Tibial artery (tissue), 4 donors: ENCODE data around the gene TNFRSF6B.

Experiments
- DNase-seq, 2 donors: peaks; one replicate each; pipeline ENCODE4 v3.0.0-alpha.2; 2019
- H3K27ac ChIP-seq, 2 donors: fragments of 200-600 bp; sonication (generic) in 1 of 2; 1 replicate in 1 of 2; 2 replicates in 1 of 2; pipeline ENCODE4 v1.5.1; 2018 to 2019; ENCODE audit warnings: mild to moderate bottlenecking in 1 of 2
- H3K27me3 ChIP-seq, 2 donors: fragments of 200-600 bp; sonication (generic) in 1 of 2; one replicate each; pipeline versions ENCODE4 v1.5.1 to v1.6.0; 2016 to 2019
- H3K36me3 ChIP-seq, 3 donors: fragments of 200-600 bp; sonication (generic) in 2 of 3; one replicate each; pipeline ENCODE4 v1.5.1; 2016 to 2019; ENCODE audit warnings: mild to moderate bottlenecking in 2 of 3
- H3K4me1 ChIP-seq, 4 donors: fragments of 200-600 bp; sonication (generic) in 2 of 4; 1 replicate in 3 of 4; 2 replicates in 1 of 4; pipeline ENCODE4 v1.5.1; 2016 to 2019
- H3K4me3 ChIP-seq, 2 donors: fragments of 200-600 bp; sonication (generic) in 1 of 2; 1 replicate in 1 of 2; 2 replicates in 1 of 2; pipeline ENCODE4 v1.5.1; 2018 to 2019; ENCODE audit warnings: mild to moderate bottlenecking in 2 of 2
- H3K9me3 ChIP-seq, 3 donors: fragments of 200-600 bp; sonication (generic) in 1 of 3; one replicate each; pipeline ENCODE4 v1.5.1; 2016 to 2019
- intact Hi-C: fragments of 100-400 bp; cut with DNase I; formaldehyde crosslinking; loops from one replicate; pipeline ENCODE4 v1.15.0; 2023; ENCODE audit warnings: low total_unique reads
- TF ChIP-seq, protein P1 (sequence below), 2 experiments: fragments of 200-600 bp in 1 of 2; fragments of 450-650 bp in 1 of 2; IDR thresholded peaks; one replicate each; pipeline ENCODE4 v1.5.1; 2017 to 2019; ENCODE audit warnings: antibody characterized with exemption in 2 of 2, mild to moderate bottlenecking in 1 of 2, moderate library complexity in 1 of 2

TNFRSF6B gene

DNA sequence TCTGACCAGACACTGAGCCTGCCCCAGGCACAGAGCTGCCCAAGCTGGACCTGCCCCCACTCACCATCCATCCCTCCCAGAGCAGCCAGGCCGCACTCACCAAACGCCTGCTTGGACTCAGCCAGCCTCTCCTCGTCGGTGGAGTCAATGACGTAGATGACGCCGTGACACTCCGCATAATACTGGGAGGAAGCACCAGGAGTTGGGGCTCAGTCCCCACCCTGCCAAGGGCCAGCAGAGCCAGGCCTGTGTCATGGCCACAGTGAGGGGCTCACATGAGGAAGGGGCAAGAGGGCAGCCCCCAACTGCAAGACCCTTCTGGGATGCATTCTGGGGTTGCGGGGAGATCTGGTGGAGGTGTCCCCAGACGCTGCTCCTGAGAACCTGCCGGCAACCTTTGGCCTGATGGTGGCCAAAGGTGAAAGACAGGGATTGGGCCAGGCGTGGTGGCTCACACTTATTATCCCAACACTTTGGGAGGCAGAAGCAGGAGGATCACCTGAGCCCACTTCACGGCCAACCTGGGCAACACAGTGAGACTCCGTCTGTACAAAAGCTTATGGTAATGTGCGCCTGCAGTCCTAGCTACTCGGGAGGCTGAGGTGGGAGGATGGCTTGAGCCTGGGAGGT is 5.7 kb downstream of the TNFRSF6B start:
- peak in 1 of 2 donors; percentile 59 for DNase-seq
- H3K27ac ChIP-seq = no peak overlapping the region
- H3K36me3 ChIP-seq = peaks cover 11 to 60% (median 50%) of the 10 kb centered on the region in 3 donors
- H3K4me3 ChIP-seq = no peak overlapping the region
- no peaks in the 10 kb centered on the region for H3K27me3 ChIP-seq
- TF ChIP-seq, protein P1, sequence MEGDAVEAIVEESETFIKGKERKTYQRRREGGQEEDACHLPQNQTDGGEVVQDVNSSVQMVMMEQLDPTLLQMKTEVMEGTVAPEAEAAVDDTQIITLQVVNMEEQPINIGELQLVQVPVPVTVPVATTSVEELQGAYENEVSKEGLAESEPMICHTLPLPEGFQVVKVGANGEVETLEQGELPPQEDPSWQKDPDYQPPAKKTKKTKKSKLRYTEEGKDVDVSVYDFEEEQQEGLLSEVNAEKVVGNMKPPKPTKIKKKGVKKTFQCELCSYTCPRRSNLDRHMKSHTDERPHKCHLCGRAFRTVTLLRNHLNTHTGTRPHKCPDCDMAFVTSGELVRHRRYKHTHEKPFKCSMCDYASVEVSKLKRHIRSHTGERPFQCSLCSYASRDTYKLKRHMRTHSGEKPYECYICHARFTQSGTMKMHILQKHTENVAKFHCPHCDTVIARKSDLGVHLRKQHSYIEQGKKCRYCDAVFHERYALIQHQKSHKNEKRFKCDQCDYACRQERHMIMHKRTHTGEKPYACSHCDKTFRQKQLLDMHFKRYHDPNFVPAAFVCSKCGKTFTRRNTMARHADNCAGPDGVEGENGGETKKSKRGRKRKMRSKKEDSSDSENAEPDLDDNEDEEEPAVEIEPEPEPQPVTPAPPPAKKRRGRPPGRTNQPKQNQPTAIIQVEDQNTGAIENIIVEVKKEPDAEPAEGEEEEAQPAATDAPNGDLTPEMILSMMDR (IDR thresholded peaks at IDR 0.05) = no peak
- intact Hi-C loops = no loop called here
- peaks cover 0 to 43% (median 36%) of the 10 kb centered on the region in 4 donors for H3K4me1 ChIP-seq
- H3K9me3 ChIP-seq = no peaks in the 10 kb centered on the region

DNA sequence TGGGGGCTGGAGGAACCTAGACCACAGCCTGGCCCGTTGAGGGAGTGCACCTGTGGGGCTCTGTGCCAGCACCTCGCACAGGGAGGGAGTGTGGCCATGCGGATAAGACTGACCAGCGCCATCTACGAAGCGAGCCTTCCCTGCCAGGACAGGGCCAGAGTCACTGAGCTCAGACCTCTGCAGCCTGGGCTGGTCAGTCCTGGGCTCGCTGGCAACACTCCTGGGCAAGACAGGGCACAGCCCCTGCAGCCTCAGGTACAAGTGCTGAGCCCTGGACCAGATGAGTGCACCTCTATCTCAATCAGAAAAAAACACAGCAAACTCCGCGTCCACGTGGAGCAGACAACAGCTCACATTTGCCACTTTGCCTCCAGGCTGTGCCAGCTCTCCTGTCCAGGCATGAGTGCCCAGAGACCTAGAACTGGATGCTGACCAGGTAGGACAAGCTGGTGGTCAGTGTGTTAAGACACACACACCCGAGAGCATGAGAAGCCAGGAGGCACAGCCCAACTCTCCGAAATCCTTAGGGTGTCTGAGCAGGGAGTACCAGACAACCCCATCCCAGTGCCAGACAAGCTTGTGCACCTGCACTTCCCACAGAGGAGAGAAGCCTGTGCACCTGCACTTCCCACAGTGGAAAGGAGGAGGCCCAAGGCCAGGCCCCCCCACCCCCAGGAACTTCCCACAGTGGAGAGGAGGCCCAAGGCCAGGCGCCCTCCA is 6.5 kb downstream of the TNFRSF6B start:
- Histone ChIP-seq H3K9me3 (no peaks in the 10 kb centered on the region), H3K4me3 (no peak overlapping the region), H3K4me1 (peaks cover 0 to 36% (median 31%) of the 10 kb centered on the region in 4 donors), H3K36me3 (peaks cover 11 to 60% (median 44%) of the 10 kb centered on the region in 3 donors), H3K27me3 (no peaks in the 10 kb centered on the region), H3K27ac (no peak overlapping the region)
- intact Hi-C loops = no loop called here
- peak in 1 of 2 donors; percentile 56 for DNase-seq
- TF ChIP-seq, protein P1 (IDR thresholded peaks at IDR 0.05) = no peak

- no peak overlapping the region for H3K27ac ChIP-seq
- peaks cover 11 to 60% (median 44%) of the 10 kb centered on the region in 3 donors for H3K36me3 ChIP-seq
- H3K4me3 ChIP-seq = no peak overlapping the region
- TF ChIP-seq, protein P1 (IDR thresholded peaks at IDR 0.05) = no peak
- intact Hi-C loops = no loop called here
- no peaks in the 10 kb centered on the region for H3K27me3 ChIP-seq
- H3K4me1 ChIP-seq = peaks cover 0 to 34% (median 28%) of the 10 kb centered on the region in 4 donors
- no peaks in the 10 kb centered on the region for H3K9me3 ChIP-seq
- peak; percentile 20 to 61 for DNase-seq
These were observed 7.1 kb downstream of the TNFRSF6B start for GRCh38 chr20:63703471-63703975.

GRCh38 chr20:63703976-63704748 is 7.7 kb downstream of the TNFRSF6B start:
- TF ChIP-seq, protein P1 (IDR thresholded peaks at IDR 0.05) = no peak
- H3K27me3 ChIP-seq = no peaks in the 10 kb centered on the region
- no peak overlapping the region for H3K27ac ChIP-seq
- intact Hi-C loops = no loop called here
- H3K4me3 ChIP-seq = no peak overlapping the region
- H3K9me3 ChIP-seq = no peaks in the 10 kb centered on the region
- peak in 1 of 2 donors; percentile 57 for DNase-seq
- H3K36me3 ChIP-seq = peaks cover 11 to 65% (median 41%) of the 10 kb centered on the region in 3 donors
- H3K4me1 ChIP-seq = peaks cover 0 to 34% (median 28%) of the 10 kb centered on the region in 4 donors

DNA sequence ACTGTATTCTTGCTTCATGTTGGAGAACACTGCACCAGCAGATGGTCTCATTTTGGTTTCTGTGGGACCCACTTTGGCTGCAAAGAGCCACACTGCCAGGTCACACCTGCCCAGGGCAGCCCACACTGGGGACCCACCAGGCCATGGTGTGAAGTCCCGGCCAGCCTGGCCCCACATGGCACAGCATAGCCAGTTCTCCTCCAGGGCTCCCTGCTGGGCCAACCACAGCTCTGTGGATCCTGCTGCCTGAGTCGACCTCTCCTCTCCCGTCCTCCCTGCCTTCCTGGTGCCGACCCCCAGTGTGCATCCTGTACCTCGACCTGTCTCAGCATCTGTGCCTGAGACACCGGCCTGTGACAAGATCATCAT is 8.3 kb downstream of the TNFRSF6B start:
- no peaks in the 10 kb centered on the region for H3K9me3 ChIP-seq
- peaks cover 0 to 34% (median 28%) of the 10 kb centered on the region in 4 donors for H3K4me1 ChIP-seq
- H3K36me3 ChIP-seq = peaks cover 11 to 71% (median 38%) of the 10 kb centered on the region in 3 donors
- DNase-seq = peak in 1 of 2 donors; percentile 38
- no peak overlapping the region for H3K4me3 ChIP-seq
- TF ChIP-seq, protein P1 (IDR thresholded peaks at IDR 0.05) = no peak
- intact Hi-C loops = loop anchor here (5.0 kb wide), 2 partner anchors 47 to 77 kb away; partner anchors contain the start of genes GMEB2 and RTEL1
- H3K27ac ChIP-seq = no peak overlapping the region
- H3K27me3 ChIP-seq = no peaks in the 10 kb centered on the region
